Measurements from ENCODE around the gene PSENEN. TPM values are rescaled to one million over a fixed set of nuclear protein-coding genes. Genes with fewer than 3 reads are reported as not detected.

Gene PSENEN
- total RNA-seq, 1 experiment from 2014 or later, result 69.7 TPM

DNA sequence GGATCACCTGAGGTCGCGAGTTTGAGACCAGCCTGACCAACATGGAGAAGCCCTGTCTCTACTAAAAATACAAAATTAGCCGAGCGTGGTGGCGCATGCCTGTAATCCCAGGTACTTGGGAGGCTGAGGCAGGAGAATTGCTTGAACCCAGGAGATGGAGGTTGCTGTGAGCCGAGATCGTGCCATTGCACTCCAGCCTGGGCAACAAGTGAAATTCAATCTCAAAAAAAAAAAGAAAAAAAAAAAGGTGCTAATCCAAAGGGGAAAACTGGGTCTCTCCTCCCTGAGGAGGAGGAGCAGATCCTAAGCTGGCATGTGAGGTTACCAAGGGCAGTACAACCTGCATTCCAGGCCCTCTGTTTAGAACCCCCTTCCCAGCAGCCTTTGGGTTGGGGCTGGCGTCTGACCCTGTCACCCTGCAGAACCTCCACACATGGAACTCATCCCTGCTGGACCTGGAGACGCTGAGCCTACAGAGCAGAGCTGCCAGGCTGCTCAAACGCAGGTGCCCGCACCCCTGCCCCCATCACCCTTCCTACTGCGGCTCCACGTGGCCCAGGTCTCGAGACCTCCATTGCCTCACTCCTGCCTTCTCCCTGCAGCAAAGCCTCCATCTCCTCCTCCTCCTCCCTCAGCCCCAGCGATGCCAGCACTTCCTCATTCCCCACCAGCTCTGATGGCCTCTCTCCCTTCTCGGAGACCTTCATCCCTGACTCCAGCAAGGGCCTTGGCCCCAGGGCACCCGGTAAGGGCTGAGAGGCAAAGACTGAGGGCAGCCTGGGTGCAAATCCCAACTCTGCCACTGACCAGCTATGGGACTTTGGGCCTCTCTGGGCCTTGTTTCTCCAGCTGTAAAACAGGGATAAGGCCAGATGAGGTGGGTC lies 19.2 kb downstream of the PSENEN start:
- Mint-ChIP-seq H3K4me1 (peaks cover 7 to 8% of the 10 kb centered on the region in 2 experiments), H3K36me3 (ENCODE audit: insufficient read depth in 1 of 3, low read depth in 3 of 3) (peaks cover 9 to 48% (median 47%) of the 10 kb centered on the region in 3 experiments), H3K27ac (no peak overlapping the region), H3K27me3 (ENCODE audit: low read depth) (peaks cover 2% of the 10 kb centered on the region; the same call in 1 of the 2 replicates), H3K9me3 (no peaks in the 10 kb centered on the region), H3K4me3 (no peak overlapping the region; a peak in 1 of 5 replicates)
- Histone ChIP-seq H3K27ac (ENCODE audit: insufficient read length, low read depth, low read length) (no peak overlapping the region), H3K79me1 (ENCODE audit: insufficient read depth, low read depth, low read length, poor library complexity, severe bottlenecking) (no peaks in the 10 kb centered on the region), H4K5ac (ENCODE audit: insufficient read length, low read depth, low read length) (no peak overlapping the region), H3K14ac (ENCODE audit: insufficient read depth, low read length) (no peak overlapping the region), H3K23me2 (ENCODE audit: insufficient read length, low read depth, low read length, poor library complexity, severe bottlenecking) (no peaks in the 10 kb centered on the region), H4K20me1 (ENCODE audit: control insufficient read depth, insufficient read depth, insufficient read length) (no peaks in the 10 kb centered on the region), H2AFZ (ENCODE audit: low read length) (no peak overlapping the region), H2AK5ac (ENCODE audit: insufficient read length, low read length) (no peak overlapping the region), H3K79me2 (ENCODE audit: insufficient read depth, low read length) (no peaks in the 10 kb centered on the region), H2BK20ac (ENCODE audit: low read depth, low read length, poor library complexity, severe bottlenecking) (no peak overlapping the region), H3K56ac (ENCODE audit: insufficient read length, low read depth, low read length) (no peak overlapping the region), H3K4ac (ENCODE audit: low read depth, low read length) (no peak overlapping the region), H3K23ac (ENCODE audit: insufficient read length, low read depth, low read length) (no peak overlapping the region), H3K9ac (ENCODE audit: extremely low read depth, insufficient read length, low read length) (no peak overlapping the region), H3K4me2 (ENCODE audit: insufficient read depth, insufficient read length, low read length) (no peak overlapping the region), H4K91ac (ENCODE audit: insufficient read length, low read depth, low read length) (no peak overlapping the region), H3K9me3 (ENCODE audit: control insufficient read depth, low read depth, low read length) (no peaks in the 10 kb centered on the region), H4K8ac (replicated peaks; ENCODE audit: insufficient read length, low read depth, low read length) (no peak overlapping the region), H3K27me3 (ENCODE audit: insufficient read depth, low read length) (no peaks in the 10 kb centered on the region), H2BK120ac (ENCODE audit: low read depth, low read length, poor library complexity, severe bottlenecking) (no peak overlapping the region), H2BK15ac (ENCODE audit: low read depth, low read length) (no peak overlapping the region), H2BK12ac (ENCODE audit: insufficient read length, low read depth, low read length) (no peak overlapping the region), H3T11ph (ENCODE audit: low read length) (no peak overlapping the region), H2BK5ac (ENCODE audit: insufficient read length, low read length) (no peak overlapping the region), H3K18ac (ENCODE audit: insufficient read length, low read depth, low read length) (no peak overlapping the region), H3K4me1 (ENCODE audit: insufficient read depth, low read length) (no peaks in the 10 kb centered on the region)
- WGBS (ENCODE audit: extremely low coverage, insufficient read length, low lambda C conversion rate), result no CpG with 5 or more reads among the region's 17 CpGs
- peak; percentile 19 for DNase-seq
- TF ChIP-seq CTCF (conservative IDR thresholded peaks at IDR 0.05), result no peak
